DOHH2 (cell line): ENCODE data around the gene SLC16A10.

ENCODE experiments used
- H3F3A ChIP-seq: fragments of 200-600 bp; sonication (generic), shearing (Covaris generic); 2 replicates; pipeline ENCODE4 v1.6.0; 2016; ENCODE audit warnings: antibody characterized with exemption, mild to moderate bottlenecking; ENCODE audit not compliant: control insufficient read depth, insufficient read depth
- H3K27ac ChIP-seq: fragments of 200-600 bp; sonication (generic); 2 replicates; pipeline ENCODE4 v1.5.1; 2014; ENCODE audit warnings: low read depth, mild to moderate bottlenecking, low read length, moderate library complexity
- H3K27me3 ChIP-seq: fragments of 200-600 bp; sonication (generic); 2 replicates; pipeline ENCODE4 v1.6.1; 2014; ENCODE audit warnings: mild to moderate bottlenecking, low read length, mixed read lengths; ENCODE audit not compliant: control insufficient read depth
- H3K36me3 ChIP-seq: fragments of 200-600 bp; sonication (generic); 2 replicates; pipeline ENCODE4 v1.6.1; 2014; ENCODE audit warnings: mild to moderate bottlenecking, low read length, moderate library complexity, mixed read lengths; ENCODE audit not compliant: control insufficient read depth
- H3K4me1 ChIP-seq: fragments of 200-600 bp; sonication (generic); 2 replicates; pipeline ENCODE4 v1.6.1; 2014; ENCODE audit warnings: mild to moderate bottlenecking, low read length, mixed read lengths; ENCODE audit not compliant: control insufficient read depth
- H3K4me2 ChIP-seq: fragments of 200-600 bp; sonication (generic); 2 replicates; pipeline ENCODE4 v1.6.0; 2014; ENCODE audit warnings: mild to moderate bottlenecking, low read length, moderate library complexity
- H3K4me3 ChIP-seq: fragments of 200-600 bp; sonication (generic); 2 replicates; pipeline ENCODE4 v1.5.1; 2014; ENCODE audit warnings: mild to moderate bottlenecking, low read length, mixed read lengths
- H3K79me2 ChIP-seq: fragments of 200-600 bp; sonication (generic); 2 replicates; pipeline ENCODE4 v1.6.1; 2014; ENCODE audit warnings: mild to moderate bottlenecking, low read length, mixed read lengths; ENCODE audit not compliant: control insufficient read depth
- H3K9me2 ChIP-seq: fragments of 200-600 bp; sonication (generic); replicated peaks from 2 replicates; pipeline ENCODE4 v1.6.1; 2014; ENCODE audit warnings: mild to moderate bottlenecking, low read length, mixed read lengths; ENCODE audit not compliant: control insufficient read depth
- H3K9me3 ChIP-seq: fragments of 200-600 bp; sonication (generic); 2 replicates; pipeline ENCODE4 v1.6.1; 2014; ENCODE audit warnings: antibody characterized with exemption, low read length, mixed read lengths; ENCODE audit not compliant: control insufficient read depth, insufficient read depth
- H4K20me1 ChIP-seq: fragments of 200-600 bp; sonication (generic); 2 replicates; pipeline ENCODE4 v1.6.0; 2014; ENCODE audit warnings: low read depth, mild to moderate bottlenecking, antibody characterized with exemption, low read length, moderate library complexity; ENCODE audit not compliant: control insufficient read depth, insufficient read depth
- EZH2phosphoT487 ChIP-seq: fragments of 200-600 bp; sonication (generic); IDR thresholded peaks from 2 replicates; pipeline ENCODE4 v1.6.1; 2017; ENCODE audit warnings: borderline replicate concordance, mild to moderate bottlenecking, antibody characterized with exemption, low read length, moderate library complexity, mixed read lengths
- TF ChIP-seq, protein P1 (sequence below): fragments of 200-600 bp; sonication (generic); IDR thresholded peaks from one replicate; pipeline ENCODE4 v1.5.1; 2014; ENCODE audit warnings: antibody characterized with exemption, mild to moderate bottlenecking, low read depth, low read length; ENCODE audit not compliant: poor library complexity, severe bottlenecking

The SLC16A10 gene

GRCh38 chr6:111277819-111278218, 190.5 kb downstream of the SLC16A10 start:
- TF ChIP-seq, protein P1, sequence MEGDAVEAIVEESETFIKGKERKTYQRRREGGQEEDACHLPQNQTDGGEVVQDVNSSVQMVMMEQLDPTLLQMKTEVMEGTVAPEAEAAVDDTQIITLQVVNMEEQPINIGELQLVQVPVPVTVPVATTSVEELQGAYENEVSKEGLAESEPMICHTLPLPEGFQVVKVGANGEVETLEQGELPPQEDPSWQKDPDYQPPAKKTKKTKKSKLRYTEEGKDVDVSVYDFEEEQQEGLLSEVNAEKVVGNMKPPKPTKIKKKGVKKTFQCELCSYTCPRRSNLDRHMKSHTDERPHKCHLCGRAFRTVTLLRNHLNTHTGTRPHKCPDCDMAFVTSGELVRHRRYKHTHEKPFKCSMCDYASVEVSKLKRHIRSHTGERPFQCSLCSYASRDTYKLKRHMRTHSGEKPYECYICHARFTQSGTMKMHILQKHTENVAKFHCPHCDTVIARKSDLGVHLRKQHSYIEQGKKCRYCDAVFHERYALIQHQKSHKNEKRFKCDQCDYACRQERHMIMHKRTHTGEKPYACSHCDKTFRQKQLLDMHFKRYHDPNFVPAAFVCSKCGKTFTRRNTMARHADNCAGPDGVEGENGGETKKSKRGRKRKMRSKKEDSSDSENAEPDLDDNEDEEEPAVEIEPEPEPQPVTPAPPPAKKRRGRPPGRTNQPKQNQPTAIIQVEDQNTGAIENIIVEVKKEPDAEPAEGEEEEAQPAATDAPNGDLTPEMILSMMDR = no peak
- no peak for TF ChIP-seq EZH2phosphoT487

GRCh38 chr6:111278731-111279130, 191.4 kb downstream of the SLC16A10 start:
- no peak overlapping the region for H3K4me2 ChIP-seq
- peaks cover 7% of the 10 kb centered on the region for H3K4me1 ChIP-seq
- H4K20me1 ChIP-seq = no peaks in the 10 kb centered on the region
- no peak for TF ChIP-seq EZH2phosphoT487
- TF ChIP-seq, protein P1 = no peak
- no peaks in the 10 kb centered on the region for H3K9me3 ChIP-seq
- H3K27me3 ChIP-seq = no peaks in the 10 kb centered on the region
- no peak overlapping the region for H3K27ac ChIP-seq
- H3K79me2 ChIP-seq = peaks cover 11% of the 10 kb centered on the region
- H3K4me3 ChIP-seq = no peak overlapping the region
- peaks cover 61% of the 10 kb centered on the region for H3K36me3 ChIP-seq
- no peaks in the 10 kb centered on the region for H3K9me2 ChIP-seq
- no peaks in the 10 kb centered on the region for H3F3A ChIP-seq

More at GRCh38 chr6:111277819-111278218, 190.5 kb downstream of the SLC16A10 start:
- Histone ChIP-seq H3K4me2 (no peak overlapping the region), H3K79me2 (peaks cover 11% of the 10 kb centered on the region), H3F3A (no peaks in the 10 kb centered on the region), H3K27me3 (no peaks in the 10 kb centered on the region), H3K4me3 (no peak overlapping the region), H3K9me3 (no peaks in the 10 kb centered on the region), H3K9me2 (no peaks in the 10 kb centered on the region), H3K27ac (no peak overlapping the region), H4K20me1 (no peaks in the 10 kb centered on the region), H3K36me3 (peaks cover 59% of the 10 kb centered on the region), H3K4me1 (no peaks in the 10 kb centered on the region)

GRCh38 chr6:111280445-111280955, 193.2 kb downstream of the SLC16A10 start:
- no peak overlapping the region for H3K27ac ChIP-seq
- H3K9me3 ChIP-seq = no peaks in the 10 kb centered on the region
- H3K36me3 ChIP-seq = peaks cover 57% of the 10 kb centered on the region
- H3K4me2 ChIP-seq = no peak overlapping the region
- no peak for TF ChIP-seq EZH2phosphoT487
- TF ChIP-seq, protein P1 = no peak
- H3F3A ChIP-seq = no peaks in the 10 kb centered on the region
- H4K20me1 ChIP-seq = no peaks in the 10 kb centered on the region
- no peak overlapping the region for H3K4me3 ChIP-seq
- H3K4me1 ChIP-seq = peaks cover 17% of the 10 kb centered on the region
- H3K9me2 ChIP-seq = no peaks in the 10 kb centered on the region
- H3K79me2 ChIP-seq = peaks cover 11% of the 10 kb centered on the region; the same call in 1 of the 2 replicates
- no peaks in the 10 kb centered on the region for H3K27me3 ChIP-seq
